ENCODE results near the gene HTR7. TPM values are rescaled to one million over a fixed set of nuclear protein-coding genes. Genes with fewer than 3 reads are reported as not detected.

The HTR7 gene
- total and polyA plus RNA-seq, 9 of the 15 experiments (the other 6 are each of a cell fraction or from before 2014, with no cell fraction given): 0.07 to 0.33 (median 0.18) TPM

GRCh38 chr10:90858461-90858968, 676 bp upstream of the HTR7 start:
- no TSS peak for BruUV-seq (replicated peaks)
- no peak overlapping the region for H3K9ac ChIP-seq (ENCODE audit: insufficient read depth in 1 of 2, low read depth in 2 of 2, low read length in 2 of 2)
- peak overlapping the region; percentile 54 for H3K4me3 ChIP-seq
- WGBS (ENCODE audit: insufficient coverage, low coverage, missing lambda C conversion rate): 22% methylated on average over 10 of the region's 10 CpGs
- no peaks in the 10 kb centered on the region for H4K20me1 ChIP-seq (replicated peaks; ENCODE audit: control insufficient read depth, insufficient read depth, low read length)
- H3K27ac ChIP-seq (ENCODE audit: extremely low read depth, low read depth, low read length): no peak overlapping the region
- H3K4me2 ChIP-seq (ENCODE audit: insufficient read depth, low read length): no peak overlapping the region
- H3K4me1 ChIP-seq (replicated peaks in 1 of 2; ENCODE audit: control insufficient read depth in 2 of 2, insufficient read depth in 2 of 2, low read length in 2 of 2): peaks cover 0 to 15% of the 10 kb centered on the region in 2 experiments; a peak in 3 of 5 replicates
- ChIA-PET POLR2A (no interaction called here), CTCF (ENCODE audit: low intra/inter-chr PET ratio) (no interaction called here)
- no peak for FAIRE-seq
- no peaks in the 10 kb centered on the region for H3K9me3 ChIP-seq (replicated peaks; ENCODE audit: control insufficient read depth, insufficient read depth, low read depth, low read length)
- no peaks in the 10 kb centered on the region for H3K9me1 ChIP-seq (ENCODE audit: control insufficient read depth, insufficient read depth, low read length)
- intact Hi-C loops (cut with micrococcal nuclease): no loop called here
- ATAC-seq: no peak
- no peaks in the 10 kb centered on the region for H3K79me2 ChIP-seq (ENCODE audit: control insufficient read depth, insufficient read depth, low read length)
- no peaks in the 10 kb centered on the region for H3K36me3 ChIP-seq (ENCODE audit: control insufficient read depth, insufficient read depth, low read length)
- peak overlapping the region; percentile 72 for H2AFZ ChIP-seq (ENCODE audit: low read depth, low read length)
- peak; percentile 52 for TF ChIP-seq CBX8 (IDR thresholded peaks at IDR 0.05; ENCODE audit: borderline replicate concordance, extremely low read depth, low read depth, low read length, poor library complexity, severe bottlenecking)
- TF ChIP-seq SRF (CRISPR knock-in tag; IDR thresholded peaks at IDR 0.05): peak in 1 of 2 experiments; percentile 75; a peak in 1 of 4 replicates
- peak; percentile 76 for TF ChIP-seq CBX2 (IDR thresholded peaks at IDR 0.05; ENCODE audit: insufficient read depth, low read length, poor library complexity, severe bottlenecking)
- no peak for TF ChIP-seq DPF2 (IDR thresholded peaks at IDR 0.05)
- H3K27me3 ChIP-seq (ENCODE audit: control insufficient read depth in 2 of 2, insufficient read depth in 2 of 2, low read length in 2 of 2): peaks cover 8 to 13% of the 10 kb centered on the region in 2 experiments; a peak in 4 of 5 replicates
- in situ Hi-C loops (cut with MboI): loop anchor here (10.0 to 25.0 kb wide), 2 partner anchors 104 to 1421 kb away; no protein-coding TSS in a partner anchor
- DNase-seq (ENCODE audit: extremely low read depth in 1 of 4, low spot score in 3 of 4): no peak

All from K562 (cell line).